SK-N-SH (cell line): Measurements from ENCODE around the gene HBEGF. TPM values are rescaled to one million over a fixed set of nuclear protein-coding genes. Genes with fewer than 3 reads are reported as not detected.
A peak's percentile ranks its signal among the peaks of the same experiment; 100 is the strongest.

Source experiments
- CTCF ChIA-PET: fragments of 300-600, 350-600 bp; formaldehyde crosslinking; extraction: SDS; loops from one replicate; lab custom pipeline; 2021; lab: Yijun Ruan, JAX
- POLR2A ChIA-PET: fragments of 350-600 bp; sonication (Branson Sonifier 250); formaldehyde crosslinking; extraction: SDS; loops from one replicate; lab custom pipeline; 2020; ENCODE audit warnings: antibody characterized with exemption, inconsistent platforms; lab: Yijun Ruan, JAX
- DNase-seq: peaks from one replicate; pipeline ENCODE4 v3.0.0; 2012
- H2AFZ ChIP-seq: fragments of 200-600 bp; sonication (generic); 2 replicates; pipeline ENCODE4 v1.8.1; 2016; ENCODE audit warnings: antibody characterized with exemption, mild to moderate bottlenecking, low read depth
- H3F3A ChIP-seq: fragments of 200-600 bp; sonication (generic); replicated peaks from 2 replicates; pipeline ENCODE3; 2016; ENCODE audit warnings: antibody characterized with exemption, mild to moderate bottlenecking; ENCODE audit not compliant: insufficient read depth
- H3K27ac ChIP-seq, 2 experiments: fragments of 200-500 bp in 1 of 2; fragments of 200-600 bp in 1 of 2; sonication (Bioruptor generic) in 1 of 2; sonication (generic), shearing (Covaris generic) in 1 of 2; 2 replicates each; pipeline versions ENCODE4 v1.5.1 to v1.6.1; 2014 to 2016; ENCODE audit warnings: low read depth in 2 of 2, inconsistent platforms in 1 of 2, low read length in 1 of 2, mild to moderate bottlenecking in 1 of 2, mixed read lengths in 1 of 2
- H3K27me3 ChIP-seq: fragments of 200-600 bp; sonication (generic), shearing (Covaris generic); 2 replicates; pipeline ENCODE4 v1.6.1; 2016; ENCODE audit warnings: mixed run types; ENCODE audit not compliant: insufficient read depth
- H3K36me3 ChIP-seq, 2 experiments: fragments of 200-500 bp in 1 of 2; fragments of 200-600 bp in 1 of 2; sonication (Bioruptor generic) in 1 of 2; sonication (generic) in 1 of 2; replicated peaks in 1 of 2; 2 replicates each; pipeline versions ENCODE3 to v1.5.1; 2014 to 2016; ENCODE audit warnings: low read length in 1 of 2, mild to moderate bottlenecking in 1 of 2; ENCODE audit not compliant: insufficient read depth in 2 of 2, control insufficient read depth in 1 of 2
- H3K4me1 ChIP-seq, 2 experiments: fragments of 200-500 bp in 1 of 2; fragments of 200-600 bp in 1 of 2; sonication (Bioruptor generic) in 1 of 2; sonication (generic), shearing (Covaris generic) in 1 of 2; 2 replicates each; pipeline versions ENCODE4 v1.5.1 to v1.6.1; 2014 to 2016; ENCODE audit warnings: low read depth in 1 of 2, low read length in 1 of 2, mixed run types in 1 of 2; ENCODE audit not compliant: insufficient read depth in 2 of 2, control insufficient read depth in 1 of 2
- H3K4me2 ChIP-seq: fragments of 200-600 bp; sonication (generic), shearing (Covaris generic); 2 replicates; pipeline ENCODE4 v1.6.1; 2017; ENCODE audit warnings: mixed run types
- H3K4me3 ChIP-seq, 2 experiments: fragments of 200-500 bp in 1 of 2; fragments of 200-600 bp in 1 of 2; sonication (Bioruptor generic) in 1 of 2; sonication (generic), shearing (Covaris generic) in 1 of 2; 2 replicates each; pipeline versions ENCODE4 v1.5.1 to v1.8.1; 2014 to 2016; ENCODE audit warnings: low read depth in 2 of 2, inconsistent platforms in 1 of 2, low read length in 1 of 2, mild to moderate bottlenecking in 1 of 2, mixed read lengths in 1 of 2, moderate library complexity in 1 of 2
- H3K79me2 ChIP-seq: fragments of 200-600 bp; sonication (generic); 2 replicates; pipeline ENCODE4 v1.8.1; 2017; ENCODE audit warnings: mild to moderate bottlenecking; ENCODE audit not compliant: insufficient read depth
- H3K9ac ChIP-seq: fragments of 200-600 bp; sonication (generic); 2 replicates; pipeline ENCODE4 v1.6.1; 2017; ENCODE audit warnings: mixed run types
- H3K9me2 ChIP-seq: fragments of 200-600 bp; sonication (generic); 2 replicates; pipeline ENCODE4 v1.6.1; 2017; ENCODE audit warnings: mixed run types
- H3K9me3 ChIP-seq: fragments of 200-600 bp; sonication (generic); 2 replicates; pipeline ENCODE4 v1.6.1; 2017; ENCODE audit warnings: mixed run types, mild to moderate bottlenecking, moderate library complexity
- H4K20me1 ChIP-seq: fragments of 200-600 bp; sonication (generic); 2 replicates; pipeline ENCODE4 v1.6.1; 2017; ENCODE audit warnings: mild to moderate bottlenecking, mixed run types; ENCODE audit not compliant: insufficient read depth
- CTCF ChIP-seq: fragments of 200-600 bp; sonication (generic); IDR thresholded peaks from 2 replicates; pipeline ENCODE4 v1.6.1; 2017; ENCODE audit warnings: antibody characterized with exemption, mild to moderate bottlenecking, moderate library complexity
- ELF1 ChIP-seq: IDR thresholded peaks from 2 replicates; pipeline ENCODE4 v1.4.0; 2012
- EP300 ChIP-seq, 2 experiments: IDR thresholded peaks; 2 replicates each; pipeline versions ENCODE4 v1.4.0 to v1.6.1; 2012; ENCODE audit warnings: borderline replicate concordance in 1 of 2, low read depth in 1 of 2, low read length in 1 of 2
- EZH2phosphoT487 ChIP-seq: fragments of 200-600 bp; sonication (generic); IDR thresholded peaks from 2 replicates; pipeline ENCODE4 v1.6.1; 2017; ENCODE audit warnings: low read depth, mixed run types, mild to moderate bottlenecking, antibody characterized with exemption, moderate library complexity, borderline replicate concordance
- GATA2 ChIP-seq: sonication (generic); formaldehyde crosslinking; IDR thresholded peaks from 2 replicates; pipeline ENCODE4 v1.5.0; 2020; ENCODE audit warnings: mild to moderate bottlenecking, missing genetic modification reagents
- MAX ChIP-seq: IDR thresholded peaks from 2 replicates; pipeline ENCODE4 v1.4.0; 2012; ENCODE audit warnings: low read depth
- MEF2A ChIP-seq: IDR thresholded peaks from 2 replicates; pipeline ENCODE4 v1.4.0; 2012; ENCODE audit warnings: low read depth, borderline replicate concordance
- NFIC ChIP-seq: IDR thresholded peaks from 2 replicates; pipeline ENCODE4 v1.4.0; 2012; ENCODE audit warnings: borderline replicate concordance
- NRF1 ChIP-seq: IDR thresholded peaks from 2 replicates; pipeline ENCODE4 v1.6.1; 2012; ENCODE audit warnings: low read depth, mild to moderate bottlenecking, low read length
- RCOR1 ChIP-seq: fragments of 150-350 bp; IDR thresholded peaks from 2 replicates; pipeline ENCODE4 v1.6.1; 2017; ENCODE audit warnings: antibody characterized with exemption, low read length
- SIN3A ChIP-seq: IDR thresholded peaks from 2 replicates; pipeline ENCODE4 v1.6.1; 2012; ENCODE audit warnings: low read depth, mild to moderate bottlenecking, low read length, moderate library complexity, borderline replicate concordance
- SMC3 ChIP-seq: IDR thresholded peaks from 2 replicates; pipeline ENCODE4 v1.6.1; 2012; ENCODE audit warnings: low read depth, low read length, improper control_type of control experiment
- TAF1 ChIP-seq: IDR thresholded peaks from 2 replicates; pipeline ENCODE4 v1.6.1; 2012; ENCODE audit warnings: low read depth, mild to moderate bottlenecking, low read length, moderate library complexity, borderline replicate concordance
- TCF12 ChIP-seq: IDR thresholded peaks from 2 replicates; pipeline ENCODE4 v1.4.0; 2012
- TEAD4 ChIP-seq: IDR thresholded peaks from 2 replicates; pipeline ENCODE4 v1.4.0; 2012; ENCODE audit warnings: mild to moderate bottlenecking, borderline replicate concordance; ENCODE audit not compliant: insufficient read depth
- YY1 ChIP-seq: IDR thresholded peaks from 2 replicates; pipeline ENCODE4 v1.4.0; 2012; ENCODE audit warnings: low read depth, mild to moderate bottlenecking
- WGBS: methylation state at CpG from one replicate; pipeline ENCODE4 v1.1.6; 2017; ENCODE audit warnings: low lambda C conversion rate; 5-methylcytosine and 5-hydroxymethylcytosine counted together
- polyA plus RNA-seq, 3 experiments: library from polyadenylated mRNA; depleted of rRNA; stranded (reverse); fragments of >200 nt; gene quantifications; 2 replicates each; pipeline ENCODE4 v1.2.3, GENCODE V29; 2012
- TF ChIP-seq, protein P1 (sequence below): fragments of 150-350 bp; IDR thresholded peaks from 2 replicates; pipeline ENCODE4 v1.6.1; 2017; ENCODE audit warnings: antibody characterized with exemption, low read length, low read depth, borderline replicate concordance
- TF ChIP-seq, protein P2 (sequence below): IDR thresholded peaks from 2 replicates; pipeline ENCODE4 v1.4.0; 2012; ENCODE audit warnings: low read depth, borderline replicate concordance

Gene HBEGF
- polyA plus RNA-seq, 1 of the 3 experiments (the other 2 are of a cell fraction), result 59.8 TPM

DNA sequence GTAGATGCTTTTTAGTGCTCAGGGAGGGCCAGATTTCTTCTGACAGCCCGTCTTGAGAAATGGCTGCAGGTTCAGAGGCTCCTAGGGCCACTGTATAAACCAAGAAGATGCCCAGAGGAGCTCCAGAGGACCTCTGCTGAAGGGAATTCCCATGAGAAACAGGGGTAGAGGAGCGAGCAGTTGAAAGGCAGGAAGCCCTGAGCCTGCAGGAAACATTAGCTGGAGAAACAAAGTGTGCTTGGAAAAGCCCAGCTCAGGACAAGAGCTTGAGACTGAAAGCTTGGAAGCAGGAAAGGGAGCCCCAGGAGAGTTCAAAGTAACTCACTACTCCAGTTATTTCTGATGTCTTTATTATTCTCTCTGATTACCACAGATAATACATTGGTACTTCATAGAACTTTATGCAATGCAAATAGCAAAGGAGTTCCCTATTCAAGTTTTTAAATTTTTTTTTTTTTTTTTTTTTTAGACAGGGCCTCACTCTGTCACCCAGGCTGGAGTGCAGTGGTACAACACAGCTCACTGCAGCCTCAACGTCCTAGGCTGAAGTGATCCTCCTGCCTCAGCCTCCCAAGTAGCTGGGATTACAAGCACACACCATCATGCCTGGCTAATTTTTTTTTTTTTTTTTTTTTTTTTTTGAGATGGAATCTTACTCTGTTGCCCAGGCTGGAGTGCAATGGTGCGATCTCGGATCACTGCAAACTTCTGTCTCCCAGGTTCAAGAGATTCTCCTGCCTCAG lies 16.5 kb downstream of the HBEGF start:
- Histone ChIP-seq H3K4me1 (peaks cover 0 to 21% of the 10 kb centered on the region in 2 experiments; a peak in 1 of 4 replicates), H3K79me2 (no peaks in the 10 kb centered on the region), H3K27ac (peak overlapping the region in 1 of 2 experiments; percentile 29; a peak in 1 of 4 replicates), H3K27me3 (no peaks in the 10 kb centered on the region), H3K4me2 (no peak overlapping the region), H2AFZ (no peak overlapping the region), H3K4me3 (no peak overlapping the region), H3K9me2 (no peaks in the 10 kb centered on the region), H3K36me3 (peaks cover 5 to 15% of the 10 kb centered on the region in 2 experiments), H3F3A (peaks cover 28% of the 10 kb centered on the region), H4K20me1 (no peaks in the 10 kb centered on the region), H3K9me3 (no peaks in the 10 kb centered on the region), H3K9ac (no peak overlapping the region)
- ChIA-PET CTCF (interaction anchor here (1.9 to 2.2 kb wide), 2 partner anchors 17 to 86 kb away, joined by 6 read pairs; partner anchors contain the start of gene HBEGF), POLR2A (no interaction called here)
- 78% methylated on average over 5 of the region's 5 CpGs for WGBS
- no peak for DNase-seq
- TF ChIP-seq SMC3, result no peak
- no peak for TF ChIP-seq RCOR1
- TF ChIP-seq MAX, result no peak
- TF ChIP-seq NRF1, result no peak
- no peak for TF ChIP-seq TEAD4
- TF ChIP-seq SIN3A, result no peak
- TF ChIP-seq, protein P1, sequence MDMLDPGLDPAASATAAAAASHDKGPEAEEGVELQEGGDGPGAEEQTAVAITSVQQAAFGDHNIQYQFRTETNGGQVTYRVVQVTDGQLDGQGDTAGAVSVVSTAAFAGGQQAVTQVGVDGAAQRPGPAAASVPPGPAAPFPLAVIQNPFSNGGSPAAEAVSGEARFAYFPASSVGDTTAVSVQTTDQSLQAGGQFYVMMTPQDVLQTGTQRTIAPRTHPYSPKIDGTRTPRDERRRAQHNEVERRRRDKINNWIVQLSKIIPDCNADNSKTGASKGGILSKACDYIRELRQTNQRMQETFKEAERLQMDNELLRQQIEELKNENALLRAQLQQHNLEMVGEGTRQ, result no peak
- TF ChIP-seq, protein P2, sequence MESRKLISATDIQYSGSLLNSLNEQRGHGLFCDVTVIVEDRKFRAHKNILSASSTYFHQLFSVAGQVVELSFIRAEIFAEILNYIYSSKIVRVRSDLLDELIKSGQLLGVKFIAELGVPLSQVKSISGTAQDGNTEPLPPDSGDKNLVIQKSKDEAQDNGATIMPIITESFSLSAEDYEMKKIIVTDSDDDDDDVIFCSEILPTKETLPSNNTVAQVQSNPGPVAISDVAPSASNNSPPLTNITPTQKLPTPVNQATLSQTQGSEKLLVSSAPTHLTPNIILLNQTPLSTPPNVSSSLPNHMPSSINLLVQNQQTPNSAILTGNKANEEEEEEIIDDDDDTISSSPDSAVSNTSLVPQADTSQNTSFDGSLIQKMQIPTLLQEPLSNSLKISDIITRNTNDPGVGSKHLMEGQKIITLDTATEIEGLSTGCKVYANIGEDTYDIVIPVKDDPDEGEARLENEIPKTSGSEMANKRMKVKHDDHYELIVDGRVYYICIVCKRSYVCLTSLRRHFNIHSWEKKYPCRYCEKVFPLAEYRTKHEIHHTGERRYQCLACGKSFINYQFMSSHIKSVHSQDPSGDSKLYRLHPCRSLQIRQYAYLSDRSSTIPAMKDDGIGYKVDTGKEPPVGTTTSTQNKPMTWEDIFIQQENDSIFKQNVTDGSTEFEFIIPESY, result no peak
- no peak for TF ChIP-seq MEF2A
- no peak for TF ChIP-seq YY1
- no peak for TF ChIP-seq NFIC
- no peak for TF ChIP-seq GATA2 (CRISPR knock-in tag)
- TF ChIP-seq TAF1, result no peak
- no peak for TF ChIP-seq ELF1
- TF ChIP-seq EP300 (IDR thresholded peaks at IDR 0.05; ENCODE audit: borderline replicate concordance in 1 of 2, low read depth in 1 of 2, low read length in 1 of 2), result no peak
- no peak for TF ChIP-seq CTCF
- TF ChIP-seq TCF12, result no peak
- no peak for TF ChIP-seq EZH2phosphoT487
